Measurements from ENCODE around the gene SSX7.
"Not testable (repeated sequence)": the region's sequence is repeated elsewhere in the genome, so short reads cannot be mapped to it uniquely, and the experiment has no call there.

Gene SSX7

GRCh38 chrX:52654800-52655199, at the start of gene SSX7:
TSS of gene SSX7 (minus strand) at chrX:52654900. CDS start at chrX:52653472, 1,428 bp downstream.
- DNase-seq: not testable (repeated sequence)

- DNase-seq: not testable (repeated sequence)
Measured at GRCh38 chrX:52692034-52692433, 37.3 kb upstream of the SSX7 start.

- not testable (repeated sequence) for DNase-seq
Measured at GRCh38 chrX:52662218-52662617, 7.5 kb upstream of the SSX7 start.

- DNase-seq: not testable (repeated sequence)
Measured at GRCh38 chrX:52655475-52655874, 775 bp upstream of the SSX7 start.

- DNase-seq: not testable (repeated sequence)
Measured at GRCh38 chrX:52650676-52651075, 4.0 kb downstream of the SSX7 start.

- not testable (repeated sequence) for DNase-seq
Measured at GRCh38 chrX:52648956-52649355, 5.7 kb downstream of the SSX7 start.

GRCh38 chrX:52628483-52628882, 26.2 kb downstream of the SSX7 start:
- not testable (repeated sequence) for DNase-seq

- DNase-seq: not testable (repeated sequence)
Measured at GRCh38 chrX:52620661-52621060, 34.0 kb downstream of the SSX7 start.

GRCh38 chrX:52608961-52609360, 45.7 kb downstream of the SSX7 start:
- no peak for DNase-seq

- not testable (repeated sequence) for DNase-seq
Measured at GRCh38 chrX:52603151-52603550, 51.5 kb downstream of the SSX7 start.

- DNase-seq: no peak
Measured at GRCh38 chrX:52598886-52599285, 55.8 kb downstream of the SSX7 start.

- no peak for DNase-seq
Measured at GRCh38 chrX:52594658-52595057, 60.0 kb downstream of the SSX7 start.

All from cerebellar nuclear complex (tissue), 1 donor.